Activated T-cell treated with anti-CD3 and anti-CD28 coated beads for 24 hours (primary cell): ENCODE results near the gene DBN1.
"Not testable (repeated sequence)": the region's sequence is repeated elsewhere in the genome, so short reads cannot be mapped to it uniquely, and the experiment has no call there.

Experiments
- DNase-seq: peaks from one replicate; pipeline ENCODE4 v3.0.0-alpha.2; 2020; ENCODE audit warnings: low read depth

Gene DBN1

GRCh38 chr5:177490992-177491391 is 17.6 kb upstream of the DBN1 start:
- no peak for DNase-seq

- no peak for DNase-seq
Observed at GRCh38 chr5:177490311-177490991, 17.0 kb upstream of the DBN1 start.

GRCh38 chr5:177489119-177489716 is 15.8 kb upstream of the DBN1 start:
- no peak for DNase-seq

GRCh38 chr5:177487975-177488374 is 14.5 kb upstream of the DBN1 start:
- no peak for DNase-seq

- DNase-seq = no peak
Observed at GRCh38 chr5:177487144-177487543, 13.7 kb upstream of the DBN1 start.

GRCh38 chr5:177486256-177486655 is 12.8 kb upstream of the DBN1 start:
- no peak for DNase-seq

GRCh38 chr5:177485753-177486152 is 12.3 kb upstream of the DBN1 start:
- not testable (repeated sequence) for DNase-seq

GRCh38 chr5:177484902-177485549 is 11.6 kb upstream of the DBN1 start:
- no peak for DNase-seq

- no peak for DNase-seq
Observed at GRCh38 chr5:177483994-177484901, 10.8 kb upstream of the DBN1 start.

GRCh38 chr5:177483042-177483441 is 9.6 kb upstream of the DBN1 start:
- no peak for DNase-seq

- no peak for DNase-seq
Observed at GRCh38 chr5:177482359-177482795, 8.9 kb upstream of the DBN1 start.

- no peak for DNase-seq
Observed at GRCh38 chr5:177479774-177480173, 6.3 kb upstream of the DBN1 start.

GRCh38 chr5:177478711-177479646 is 5.5 kb upstream of the DBN1 start:
- DNase-seq = no peak

GRCh38 chr5:177477701-177478477 is 4.5 kb upstream of the DBN1 start:
- DNase-seq = no peak

- no peak for DNase-seq
Observed at GRCh38 chr5:177476531-177477233, 3.2 kb upstream of the DBN1 start.

GRCh38 chr5:177475563-177476427 is 2.4 kb upstream of the DBN1 start:
- DNase-seq = no peak

- no peak for DNase-seq
Observed at GRCh38 chr5:177474846-177475562, 1.6 kb upstream of the DBN1 start.

GRCh38 chr5:177474002-177474476 is 605 bp upstream of the DBN1 start:
- no peak for DNase-seq
